NT2/D1 (cell line): ENCODE results near the gene DLK1.

Source experiments
- SUZ12 ChIP-seq: IDR thresholded peaks from 2 replicates; pipeline ENCODE4 v1.6.1; 2011; ENCODE audit not compliant: insufficient read length, insufficient read depth; ENCODE audit errors: extremely low read depth
- YY1 ChIP-seq: IDR thresholded peaks from 2 replicates; pipeline ENCODE4 v1.6.1; 2011; ENCODE audit not compliant: insufficient read length, insufficient read depth
- ZNF274 ChIP-seq: IDR thresholded peaks from 2 replicates; pipeline ENCODE4 v1.6.1; 2011; ENCODE audit warnings: mild to moderate bottlenecking, low read depth, low read length

DNA sequence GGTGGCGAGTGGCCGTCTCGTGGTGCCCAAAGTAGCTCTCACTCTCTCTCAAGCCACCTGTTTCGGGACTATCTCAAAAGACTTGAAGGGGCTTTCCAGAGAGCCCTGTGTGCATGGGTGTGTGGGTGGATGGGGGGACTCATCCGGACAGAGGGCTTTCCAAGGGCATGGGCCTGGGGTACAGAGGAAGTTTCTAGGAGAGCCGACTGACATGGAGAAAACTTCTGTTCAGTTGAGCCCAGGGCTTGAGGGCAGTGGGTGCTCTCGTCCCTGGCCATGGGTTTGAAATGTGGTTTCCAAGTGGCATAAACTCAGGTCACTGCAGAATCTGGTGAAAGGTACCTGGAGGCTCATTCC, 51.8 kb downstream of the DLK1 start:
- TF ChIP-seq ZNF274 (no peak), SUZ12 (no peak), YY1 (no peak)
